ENCODE data around the gene OASL. TPM values are rescaled to one million over a fixed set of nuclear protein-coding genes. Genes with fewer than 3 reads are reported as not detected.
"Not testable (repeated sequence)": the region's sequence is repeated elsewhere in the genome, so short reads cannot be mapped to it uniquely, and the experiment has no call there.

The OASL gene
- total RNA-seq, 5 donors from 2014 or later (not counting 1 experiment from before 2014, with no cell fraction given), result 6.0 to 17.6 (median 8.9) TPM

GRCh38 chr12:121085069-121085468 lies 46.0 kb upstream of the OASL start:
- WGBS (ENCODE audit: insufficient coverage), result 100% methylated on average over 1 of the region's 4 CpGs
- no peaks in the 10 kb centered on the region for H3K36me3 Mint-ChIP-seq
- ATAC-seq (replicated peaks in 1 of 4), result no peak
- no peak for DNase-seq
- ChIA-PET POLR2A (no interaction called here), CTCF (no interaction called here)
- Histone ChIP-seq H3K27me3 (replicated peaks in 1 of 2; ENCODE audit: control insufficient read depth in 2 of 2, extremely low read depth in 1 of 2, insufficient read depth in 2 of 2, low read length in 1 of 2) (no peaks in the 10 kb centered on the region), H3K4me3 (ENCODE audit: control insufficient read depth in 1 of 2, extremely low read depth in 1 of 2, low read length in 1 of 2) (no peak overlapping the region), H3K4me1 (ENCODE audit: control insufficient read depth in 1 of 2, extremely low read depth in 1 of 2, insufficient read depth in 2 of 2, low read length in 2 of 2) (peaks cover 0 to 10% of the 10 kb centered on the region in 2 experiments), H3K27ac (ENCODE audit: low read length) (no peak overlapping the region), H3K36me3 (ENCODE audit: control insufficient read depth in 2 of 2, extremely low read depth in 1 of 2, insufficient read depth in 1 of 2, low read length in 1 of 2) (no peaks in the 10 kb centered on the region), H3K9me3 (no peaks in the 10 kb centered on the region)
- H3K4me3 Mint-ChIP-seq, result no peak overlapping the region
- H3K9me3 Mint-ChIP-seq, result no peaks in the 10 kb centered on the region
- H3K4me1 Mint-ChIP-seq, result peaks cover 16 to 20% (median 17%) of the 10 kb centered on the region in 3 donors
- H3K27me3 Mint-ChIP-seq, result no peaks in the 10 kb centered on the region
- H3K27ac Mint-ChIP-seq, result no peak overlapping the region

- CTCF ChIA-PET, result no interaction called here
These were observed 45.2 kb upstream of the OASL start for GRCh38 chr12:121084229-121084628.

GRCh38 chr12:121080909-121081308 lies 41.9 kb upstream of the OASL start:
- Mint-ChIP-seq H3K27ac (no peak overlapping the region), H3K4me3 (no peak overlapping the region), H3K4me1 (no peaks in the 10 kb centered on the region), H3K27me3 (no peaks in the 10 kb centered on the region), H3K9me3 (no peaks in the 10 kb centered on the region), H3K36me3 (no peaks in the 10 kb centered on the region)
- no peaks in the 10 kb centered on the region for H3K27me3 ChIP-seq (replicated peaks in 1 of 2; ENCODE audit: control insufficient read depth in 2 of 2, extremely low read depth in 1 of 2, insufficient read depth in 2 of 2, low read length in 1 of 2)
- no peaks in the 10 kb centered on the region for H3K4me1 ChIP-seq (ENCODE audit: control insufficient read depth in 1 of 2, extremely low read depth in 1 of 2, insufficient read depth in 2 of 2, low read length in 2 of 2)
- H3K36me3 ChIP-seq (ENCODE audit: control insufficient read depth in 2 of 2, extremely low read depth in 1 of 2, insufficient read depth in 1 of 2, low read length in 1 of 2), result no peaks in the 10 kb centered on the region
- no peak for ATAC-seq (replicated peaks in 1 of 4)
- ChIA-PET CTCF (no interaction called here), POLR2A (no interaction called here)
- H3K27ac ChIP-seq (ENCODE audit: low read length), result no peak overlapping the region
- no peak overlapping the region for H3K4me3 ChIP-seq (ENCODE audit: control insufficient read depth in 1 of 2, extremely low read depth in 1 of 2, low read length in 1 of 2)
- no peak for DNase-seq
- WGBS (ENCODE audit: insufficient coverage), result no CpG with 5 or more reads among the region's 2 CpGs
- no peaks in the 10 kb centered on the region for H3K9me3 ChIP-seq

More at GRCh38 chr12:121084229-121084628, 45.2 kb upstream of the OASL start:
- H3K4me1 ChIP-seq (ENCODE audit: control insufficient read depth in 1 of 2, extremely low read depth in 1 of 2, insufficient read depth in 2 of 2, low read length in 2 of 2), result peaks cover 0 to 10% of the 10 kb centered on the region in 2 experiments
- ATAC-seq (replicated peaks in 1 of 4), result no peak
- Mint-ChIP-seq H3K4me3 (no peak overlapping the region), H3K27me3 (no peaks in the 10 kb centered on the region), H3K36me3 (no peaks in the 10 kb centered on the region), H3K9me3 (no peaks in the 10 kb centered on the region), H3K27ac (no peak overlapping the region), H3K4me1 (peaks cover 14 to 16% (median 16%) of the 10 kb centered on the region in 3 donors)
- H3K27me3 ChIP-seq (replicated peaks in 1 of 2; ENCODE audit: control insufficient read depth in 2 of 2, extremely low read depth in 1 of 2, insufficient read depth in 2 of 2, low read length in 1 of 2), result no peaks in the 10 kb centered on the region
- H3K27ac ChIP-seq (ENCODE audit: low read length), result no peak overlapping the region
- POLR2A ChIA-PET, result no interaction called here
- H3K9me3 ChIP-seq, result no peaks in the 10 kb centered on the region
- no peak for DNase-seq
- no CpG with 5 or more reads among the region's 3 CpGs for WGBS (ENCODE audit: insufficient coverage)
- H3K36me3 ChIP-seq (ENCODE audit: control insufficient read depth in 2 of 2, extremely low read depth in 1 of 2, insufficient read depth in 1 of 2, low read length in 1 of 2), result no peaks in the 10 kb centered on the region
- no peak overlapping the region for H3K4me3 ChIP-seq (ENCODE audit: control insufficient read depth in 1 of 2, extremely low read depth in 1 of 2, low read length in 1 of 2)

- no peaks in the 10 kb centered on the region for H3K9me3 Mint-ChIP-seq
- no peaks in the 10 kb centered on the region for H3K27me3 ChIP-seq (replicated peaks in 1 of 2; ENCODE audit: control insufficient read depth in 2 of 2, extremely low read depth in 1 of 2, insufficient read depth in 2 of 2, low read length in 1 of 2)
- no peak for ATAC-seq (replicated peaks in 1 of 4)
- no peak overlapping the region for H3K27ac ChIP-seq (ENCODE audit: low read length)
- no peaks in the 10 kb centered on the region for H3K36me3 Mint-ChIP-seq
- no peaks in the 10 kb centered on the region for H3K4me1 ChIP-seq (ENCODE audit: control insufficient read depth in 1 of 2, extremely low read depth in 1 of 2, insufficient read depth in 2 of 2, low read length in 2 of 2)
- POLR2A ChIA-PET, result no interaction called here
- no peak overlapping the region for H3K4me3 ChIP-seq (ENCODE audit: control insufficient read depth in 1 of 2, extremely low read depth in 1 of 2, low read length in 1 of 2)
- CTCF ChIA-PET, result no interaction called here
- H3K36me3 ChIP-seq (ENCODE audit: control insufficient read depth in 2 of 2, extremely low read depth in 1 of 2, insufficient read depth in 1 of 2, low read length in 1 of 2), result no peaks in the 10 kb centered on the region
- no peak overlapping the region for H3K27ac Mint-ChIP-seq
- no peaks in the 10 kb centered on the region for H3K27me3 Mint-ChIP-seq
- H3K4me1 Mint-ChIP-seq, result no peaks in the 10 kb centered on the region
- H3K9me3 ChIP-seq, result no peaks in the 10 kb centered on the region
- 94% methylated on average over 13 of the region's 13 CpGs for WGBS (ENCODE audit: insufficient coverage)
- DNase-seq, result no peak
- no peak overlapping the region for H3K4me3 Mint-ChIP-seq
These were observed 40.8 kb upstream of the OASL start for GRCh38 chr12:121079736-121080272.

- not testable (repeated sequence) for ATAC-seq (replicated peaks in 1 of 4); H3K36me3 Mint-ChIP-seq
- CTCF ChIA-PET, result interaction anchor here in 1 of 2 donors (1.1 kb wide), 1 partner anchor 17 kb away, joined by 3 read pairs; no protein-coding TSS in a partner anchor
These were observed 38.4 kb upstream of the OASL start for GRCh38 chr12:121077440-121077839.

GRCh38 chr12:121075911-121076310 lies 36.9 kb upstream of the OASL start:
- POLR2A ChIA-PET; H3K9me3 ChIP-seq; H3K27ac Mint-ChIP-seq; H3K9me3 Mint-ChIP-seq; H3K4me3 Mint-ChIP-seq; H3K27me3 ChIP-seq (replicated peaks in 1 of 2; ENCODE audit: control insufficient read depth in 2 of 2, extremely low read depth in 1 of 2, insufficient read depth in 2 of 2, low read length in 1 of 2); H3K4me3 ChIP-seq (ENCODE audit: control insufficient read depth in 1 of 2, extremely low read depth in 1 of 2, low read length in 1 of 2); H3K36me3 ChIP-seq (ENCODE audit: control insufficient read depth in 2 of 2, extremely low read depth in 1 of 2, insufficient read depth in 1 of 2, low read length in 1 of 2); H3K27ac ChIP-seq (ENCODE audit: low read length); H3K4me1 ChIP-seq (ENCODE audit: control insufficient read depth in 1 of 2, extremely low read depth in 1 of 2, insufficient read depth in 2 of 2, low read length in 2 of 2); CTCF ChIA-PET; DNase-seq; H3K36me3 Mint-ChIP-seq; ATAC-seq (replicated peaks in 1 of 4); H3K4me1 Mint-ChIP-seq; H3K27me3 Mint-ChIP-seq: not testable (repeated sequence)
- 97% methylated on average over 12 of the region's 33 CpGs for WGBS (ENCODE audit: insufficient coverage)

More at GRCh38 chr12:121077440-121077839, 38.4 kb upstream of the OASL start:
- H3K36me3 ChIP-seq (ENCODE audit: control insufficient read depth in 2 of 2, extremely low read depth in 1 of 2, insufficient read depth in 1 of 2, low read length in 1 of 2); H3K4me1 ChIP-seq (ENCODE audit: control insufficient read depth in 1 of 2, extremely low read depth in 1 of 2, insufficient read depth in 2 of 2, low read length in 2 of 2); H3K9me3 Mint-ChIP-seq; H3K27me3 ChIP-seq (replicated peaks in 1 of 2; ENCODE audit: control insufficient read depth in 2 of 2, extremely low read depth in 1 of 2, insufficient read depth in 2 of 2, low read length in 1 of 2); H3K27me3 Mint-ChIP-seq; H3K27ac Mint-ChIP-seq; H3K27ac ChIP-seq (ENCODE audit: low read length); H3K4me1 Mint-ChIP-seq; H3K4me3 ChIP-seq (ENCODE audit: control insufficient read depth in 1 of 2, extremely low read depth in 1 of 2, low read length in 1 of 2); H3K9me3 ChIP-seq; POLR2A ChIA-PET; H3K4me3 Mint-ChIP-seq; DNase-seq: not testable (repeated sequence)
- WGBS (ENCODE audit: insufficient coverage), result no CpG with 5 or more reads among the region's 3 CpGs

- Mint-ChIP-seq H3K4me1 (no peaks in the 10 kb centered on the region), H3K27ac (no peak overlapping the region), H3K9me3 (peaks cover 3 to 8% (median 8%) of the 10 kb centered on the region in 3 donors), H3K4me3 (no peak overlapping the region), H3K27me3 (no peaks in the 10 kb centered on the region), H3K36me3 (peaks cover 7% of the 10 kb centered on the region)
- Histone ChIP-seq H3K27me3 (replicated peaks in 1 of 2; ENCODE audit: control insufficient read depth in 2 of 2, extremely low read depth in 1 of 2, insufficient read depth in 2 of 2, low read length in 1 of 2) (no peaks in the 10 kb centered on the region), H3K27ac (ENCODE audit: low read length) (no peak overlapping the region), H3K9me3 (peaks cover 4% of the 10 kb centered on the region), H3K4me3 (ENCODE audit: control insufficient read depth in 1 of 2, extremely low read depth in 1 of 2, low read length in 1 of 2) (no peak overlapping the region), H3K36me3 (ENCODE audit: control insufficient read depth in 2 of 2, extremely low read depth in 1 of 2, insufficient read depth in 1 of 2, low read length in 1 of 2) (no peaks in the 10 kb centered on the region), H3K4me1 (ENCODE audit: control insufficient read depth in 1 of 2, extremely low read depth in 1 of 2, insufficient read depth in 2 of 2, low read length in 2 of 2) (no peaks in the 10 kb centered on the region)
- no peak for DNase-seq
- ChIA-PET CTCF (no interaction called here), POLR2A (no interaction called here)
- 100% methylated on average over 3 of the region's 3 CpGs for WGBS (ENCODE audit: insufficient coverage)
- no peak for ATAC-seq (replicated peaks in 1 of 4)
These were observed 33.1 kb upstream of the OASL start for GRCh38 chr12:121072147-121072546.

All from T-cell (primary cell).